DOHH2 (cell line): ENCODE data around the gene TBXA2R.

Experiments
- EZH2phosphoT487 ChIP-seq: fragments of 200-600 bp; sonication (generic); IDR thresholded peaks from 2 replicates; pipeline ENCODE4 v1.6.1; 2017; ENCODE audit warnings: borderline replicate concordance, mild to moderate bottlenecking, antibody characterized with exemption, low read length, moderate library complexity, mixed read lengths
- TF ChIP-seq, protein P1 (sequence below): fragments of 200-600 bp; sonication (generic); IDR thresholded peaks from one replicate; pipeline ENCODE4 v1.5.1; 2014; ENCODE audit warnings: antibody characterized with exemption, mild to moderate bottlenecking, low read depth, low read length; ENCODE audit not compliant: poor library complexity, severe bottlenecking

DNA sequence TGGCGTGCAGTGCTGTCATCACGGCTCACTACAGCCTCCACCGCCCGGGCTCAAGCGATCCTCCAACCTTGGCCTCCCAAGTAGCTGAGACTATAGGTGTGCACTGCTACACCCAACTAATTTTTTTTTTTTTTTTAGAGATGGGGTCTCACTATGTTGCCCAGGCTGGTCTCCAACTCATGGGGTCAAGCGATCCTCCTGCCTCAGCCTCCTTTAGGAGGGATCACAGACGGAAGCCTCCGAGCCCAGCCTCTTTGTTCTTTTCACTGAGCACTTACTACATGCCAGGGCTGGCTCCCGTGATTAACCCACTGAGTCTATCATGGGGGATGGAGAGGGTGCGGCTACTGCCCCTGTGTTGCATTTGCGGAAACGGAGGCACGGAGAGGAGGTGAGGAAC lies 32.8 kb upstream of the TBXA2R start:
- TF ChIP-seq, protein P1, sequence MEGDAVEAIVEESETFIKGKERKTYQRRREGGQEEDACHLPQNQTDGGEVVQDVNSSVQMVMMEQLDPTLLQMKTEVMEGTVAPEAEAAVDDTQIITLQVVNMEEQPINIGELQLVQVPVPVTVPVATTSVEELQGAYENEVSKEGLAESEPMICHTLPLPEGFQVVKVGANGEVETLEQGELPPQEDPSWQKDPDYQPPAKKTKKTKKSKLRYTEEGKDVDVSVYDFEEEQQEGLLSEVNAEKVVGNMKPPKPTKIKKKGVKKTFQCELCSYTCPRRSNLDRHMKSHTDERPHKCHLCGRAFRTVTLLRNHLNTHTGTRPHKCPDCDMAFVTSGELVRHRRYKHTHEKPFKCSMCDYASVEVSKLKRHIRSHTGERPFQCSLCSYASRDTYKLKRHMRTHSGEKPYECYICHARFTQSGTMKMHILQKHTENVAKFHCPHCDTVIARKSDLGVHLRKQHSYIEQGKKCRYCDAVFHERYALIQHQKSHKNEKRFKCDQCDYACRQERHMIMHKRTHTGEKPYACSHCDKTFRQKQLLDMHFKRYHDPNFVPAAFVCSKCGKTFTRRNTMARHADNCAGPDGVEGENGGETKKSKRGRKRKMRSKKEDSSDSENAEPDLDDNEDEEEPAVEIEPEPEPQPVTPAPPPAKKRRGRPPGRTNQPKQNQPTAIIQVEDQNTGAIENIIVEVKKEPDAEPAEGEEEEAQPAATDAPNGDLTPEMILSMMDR: no peak
- TF ChIP-seq EZH2phosphoT487: no peak
